ENCODE measurements around the gene PGGHG.
"Not testable (repeated sequence)": the region's sequence is repeated elsewhere in the genome, so short reads cannot be mapped to it uniquely, and the experiment has no call there.

PGGHG gene

DNA sequence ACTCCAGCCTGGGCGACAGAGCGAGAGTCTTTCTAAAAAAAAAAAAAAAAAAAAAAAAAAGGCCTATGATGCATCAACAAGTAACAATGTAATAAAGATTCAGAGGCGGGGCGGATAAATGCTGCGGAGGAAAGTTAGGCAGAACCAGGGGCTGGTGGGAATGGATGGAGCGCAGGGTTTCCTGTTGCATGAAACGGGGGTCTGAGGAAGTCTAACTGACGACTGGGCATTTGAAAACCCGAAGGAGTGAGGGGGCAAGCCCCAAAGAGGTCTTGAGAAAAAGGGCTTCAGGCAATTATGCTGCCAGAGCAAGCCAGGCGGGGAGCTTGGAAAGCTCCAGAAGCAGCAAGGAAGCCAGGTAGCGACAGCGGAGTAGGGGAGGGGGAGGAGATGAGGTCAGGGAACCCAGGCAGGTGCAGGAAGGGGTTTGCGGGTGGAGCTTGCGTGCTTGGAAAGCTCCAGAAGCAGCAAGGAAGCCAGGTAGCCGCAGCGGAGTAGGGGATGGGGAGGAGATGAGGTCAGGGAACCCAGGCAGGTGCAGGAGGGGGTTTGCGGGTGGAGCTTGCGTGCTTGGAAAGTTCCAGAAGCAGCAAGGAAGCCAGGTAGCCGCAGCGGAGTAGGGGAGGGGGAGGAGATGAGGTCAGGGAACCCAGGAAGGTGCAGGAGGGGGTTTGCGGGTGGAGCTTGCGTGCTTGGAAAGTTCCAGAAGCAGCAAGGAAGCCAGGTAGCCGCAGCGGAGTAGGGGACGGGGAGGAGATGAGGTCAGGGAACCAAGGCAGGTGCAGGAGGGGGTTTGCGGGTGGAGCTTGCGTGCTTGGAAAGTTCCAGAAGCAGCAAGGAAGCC is 1.7 kb upstream of the PGGHG start:
- DNase-seq = not testable (repeated sequence)

DNA sequence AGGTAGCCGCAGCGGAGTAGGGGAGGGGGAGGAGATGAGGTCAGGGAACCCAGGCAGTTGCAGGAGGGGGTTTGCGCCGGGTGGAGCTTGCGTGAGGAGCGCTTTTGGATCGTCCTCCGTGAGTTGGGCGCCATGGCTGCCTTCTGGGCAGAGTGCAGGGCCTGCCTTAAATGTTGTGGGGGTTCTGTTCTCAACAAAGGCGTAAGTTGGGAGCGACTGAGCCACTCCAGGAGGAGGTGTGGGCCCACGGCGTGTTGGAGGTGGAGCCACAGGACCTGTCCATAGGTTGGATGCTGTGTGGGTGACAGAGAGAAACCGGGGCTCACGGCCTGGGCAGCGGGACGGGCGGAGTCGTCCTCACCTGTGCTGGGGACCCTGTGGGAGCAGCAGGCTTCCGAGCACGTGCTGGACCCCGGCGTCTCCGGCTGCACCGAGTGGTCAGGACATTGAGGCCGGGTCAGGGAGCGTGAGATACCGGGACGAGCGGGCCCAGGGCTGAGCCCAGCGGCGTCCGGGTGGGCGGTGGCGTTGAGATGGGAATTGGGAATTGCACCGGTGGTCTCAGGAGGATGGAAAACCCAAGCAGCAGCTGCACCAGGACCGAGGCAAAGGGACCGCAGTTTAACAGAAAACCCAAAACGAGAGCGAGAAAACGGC is 977 bp upstream of the PGGHG start:
- no peak for DNase-seq

DNA sequence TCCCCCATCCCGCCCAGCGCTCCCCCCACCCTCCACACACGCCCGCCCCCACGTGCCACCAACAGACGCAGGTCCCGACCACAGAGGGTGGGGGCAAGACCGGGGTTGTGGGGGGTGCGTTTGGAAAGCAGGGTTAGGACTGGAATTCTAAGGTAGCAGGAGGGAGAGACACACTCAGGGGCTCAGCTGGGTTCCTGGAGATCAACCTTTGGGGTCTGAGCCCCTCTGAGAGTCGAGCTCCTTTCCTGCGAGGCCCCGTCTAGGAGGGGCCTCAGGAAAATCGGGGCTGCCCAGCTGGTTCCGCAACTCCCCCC is 429 bp downstream of the PGGHG start:
- DNase-seq = no peak

GRCh38 chr11:289712-290620 is 1.0 kb downstream of the PGGHG start:
- no peak for DNase-seq

DNA sequence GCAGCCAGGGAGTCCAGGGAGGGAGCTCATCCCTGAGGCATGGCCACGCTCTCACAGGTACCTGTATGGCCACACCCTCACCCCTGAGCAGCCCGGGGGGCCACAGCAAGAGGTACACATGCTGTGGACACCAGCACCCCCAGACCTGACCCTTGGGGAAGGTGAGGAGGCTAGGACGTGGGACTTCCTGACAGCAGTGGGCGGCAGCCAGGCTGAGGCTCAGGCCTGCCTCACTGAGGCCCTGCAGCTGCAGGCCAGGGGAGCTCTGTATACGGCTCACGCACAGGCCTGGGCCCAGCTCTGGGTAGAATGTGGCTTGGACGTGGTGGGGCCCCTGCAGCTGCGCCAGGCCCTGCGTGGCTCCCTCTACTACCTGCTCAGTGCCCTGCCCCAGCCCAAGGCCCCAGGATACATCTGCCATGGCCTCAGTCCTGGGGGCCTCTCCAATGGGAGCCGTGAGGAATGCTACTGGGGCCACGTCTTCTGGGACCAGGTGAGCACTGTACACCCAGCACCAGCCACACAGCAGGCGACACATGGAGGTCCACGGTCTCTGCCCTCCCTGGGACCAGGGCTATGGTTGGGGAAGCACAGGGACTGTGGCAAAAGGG is 1.8 kb downstream of the PGGHG start:
- DNase-seq = no peak

- no peak for DNase-seq
Measured at GRCh38 chr11:291281-292210, 2.6 kb downstream of the PGGHG start.

GRCh38 chr11:292211-293121 is 3.5 kb downstream of the PGGHG start:
- no peak for DNase-seq

- no peak for DNase-seq
Measured at GRCh38 chr11:293271-293851, 4.4 kb downstream of the PGGHG start.

DNA sequence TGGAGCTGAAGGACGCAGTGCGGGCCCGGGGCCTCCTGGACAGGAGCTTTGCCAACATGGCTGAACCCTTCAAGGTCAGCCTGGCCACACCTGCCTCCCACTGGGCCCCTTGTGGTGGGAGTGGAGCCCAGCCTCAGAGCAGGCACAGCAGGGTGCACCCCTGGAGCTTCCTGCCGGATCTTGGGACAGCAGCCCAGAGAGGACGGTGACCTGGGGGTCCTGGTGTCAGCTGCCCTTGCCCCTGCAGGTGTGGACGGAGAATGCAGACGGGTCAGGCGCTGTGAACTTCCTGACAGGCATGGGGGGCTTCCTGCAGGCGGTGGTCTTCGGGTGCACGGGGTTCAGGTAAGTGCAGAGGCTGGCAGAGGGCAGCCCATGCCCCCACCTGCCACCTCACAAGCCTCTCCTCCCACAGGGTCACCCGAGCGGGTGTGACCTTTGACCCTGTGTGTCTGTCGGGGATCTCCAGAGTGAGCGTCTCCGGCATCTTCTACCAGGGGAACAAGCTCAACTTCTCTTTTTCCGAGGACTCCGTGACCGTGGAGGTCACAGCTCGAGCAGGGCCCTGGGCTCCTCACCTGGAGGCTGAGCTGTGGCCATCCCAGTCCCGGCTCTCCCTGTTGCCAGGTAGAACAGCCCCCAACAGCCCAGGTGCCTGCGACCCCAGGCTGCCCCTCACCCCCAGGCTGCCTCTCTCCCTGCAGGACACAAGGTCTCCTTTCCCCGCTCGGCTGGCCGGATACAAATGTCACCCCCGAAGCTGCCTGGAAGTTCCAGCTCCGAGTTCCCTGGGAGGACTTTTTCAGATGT is 5.1 kb downstream of the PGGHG start:
- no peak for DNase-seq

DNA sequence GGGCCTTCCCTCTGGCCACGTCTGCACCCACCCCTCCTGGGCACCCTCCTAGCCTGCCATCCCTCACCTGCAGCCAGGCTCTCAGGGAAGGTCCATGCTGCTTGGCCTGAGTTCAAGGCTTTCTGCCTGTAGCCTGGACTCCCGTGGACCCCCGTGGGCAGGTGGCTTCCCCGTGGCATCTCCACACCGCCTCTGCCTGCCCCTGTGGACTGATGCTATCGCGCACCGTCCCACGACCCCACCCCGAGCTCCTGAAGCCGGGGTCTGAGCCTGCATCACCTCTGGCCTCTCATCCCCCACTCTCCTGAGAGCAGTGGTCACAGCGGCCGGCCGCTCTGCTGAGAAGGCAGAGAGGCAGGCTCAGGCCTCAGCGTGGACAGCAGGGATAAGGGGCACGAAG is 5.9 kb downstream of the PGGHG start:
- DNase-seq = no peak

DNA sequence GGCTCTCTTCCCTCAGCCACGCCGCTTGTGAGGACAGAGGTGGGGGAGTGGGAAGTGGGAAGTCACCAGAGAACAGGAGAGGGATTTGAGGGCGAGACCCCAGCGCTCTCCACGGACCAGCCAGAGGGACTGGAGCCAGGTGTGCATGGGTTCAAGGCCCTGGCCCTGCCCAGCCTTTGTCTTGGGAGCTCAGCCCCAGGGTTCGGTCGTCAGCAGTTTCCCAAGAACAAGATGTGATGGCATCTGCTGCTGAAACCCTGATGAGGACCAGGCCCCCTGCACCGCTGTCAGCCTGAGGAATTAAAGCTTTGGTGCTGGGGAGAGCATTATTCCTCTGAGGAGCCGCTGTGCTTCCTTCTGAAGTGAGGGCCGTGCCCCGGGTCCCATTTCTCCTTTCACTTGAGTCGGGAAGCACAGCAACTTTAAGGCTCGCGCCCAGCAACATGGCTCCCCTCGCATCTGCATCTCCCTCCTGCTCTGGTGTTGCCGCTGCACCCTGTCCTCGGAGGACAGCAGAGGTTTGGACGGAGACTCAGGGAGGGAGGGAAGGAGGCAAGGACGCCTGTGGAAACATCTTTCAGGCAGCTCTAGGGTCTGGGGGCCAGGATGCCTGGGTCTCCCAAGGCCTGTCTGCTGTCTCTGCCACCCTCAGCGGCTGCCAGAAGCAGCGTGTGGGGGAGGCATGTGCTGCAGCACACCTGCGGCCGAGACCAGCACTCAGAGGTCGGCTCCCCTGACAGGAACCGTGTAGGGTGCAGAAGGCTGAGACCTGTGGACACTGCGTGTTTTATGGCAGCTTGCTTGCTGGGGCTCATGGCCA is 6.6 kb downstream of the PGGHG start:
- no peak for DNase-seq

DNA sequence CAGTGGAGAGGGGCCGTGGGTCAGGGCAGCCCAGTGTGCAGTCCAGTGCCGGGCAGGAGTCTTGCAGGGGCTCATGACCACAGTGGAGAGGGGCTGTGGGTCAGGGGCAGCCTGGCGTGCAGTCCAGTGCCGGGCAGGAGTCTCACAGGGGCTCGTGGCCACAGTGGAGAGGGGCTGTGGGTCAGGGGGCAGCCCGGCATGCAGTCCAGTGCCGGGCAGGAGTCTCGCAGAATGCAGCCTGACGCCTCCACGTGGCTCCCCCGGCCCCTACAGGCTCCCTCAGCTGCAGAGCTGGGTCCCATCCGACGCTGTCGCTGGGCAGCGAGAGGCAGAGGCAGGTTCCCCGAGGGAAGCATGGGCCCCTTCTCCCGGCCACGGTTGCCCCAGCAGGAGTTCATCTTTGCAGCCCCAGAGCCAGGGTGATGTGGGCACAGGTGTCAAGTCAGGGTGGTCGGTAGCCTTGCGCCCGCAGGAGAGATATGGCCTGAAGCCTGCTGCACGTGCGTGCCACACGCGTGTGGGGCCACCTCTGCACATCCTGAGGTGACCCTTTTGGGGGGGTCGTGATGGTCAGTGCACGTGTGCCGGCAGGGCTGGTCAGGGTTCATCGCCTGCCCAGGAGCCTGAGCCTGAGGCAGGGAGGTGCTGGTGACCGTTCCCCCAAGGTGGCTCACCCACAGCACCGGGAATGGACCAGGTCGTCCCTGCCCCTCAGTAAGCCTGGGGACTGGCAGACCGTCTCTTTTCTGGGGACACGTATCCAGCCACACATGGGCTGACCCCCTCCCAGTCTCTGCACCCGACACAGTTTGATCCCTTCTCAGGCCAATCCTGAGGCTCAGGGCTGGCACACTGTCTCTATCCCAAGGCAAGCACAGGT is 7.5 kb downstream of the PGGHG start:
- no peak for DNase-seq

DNA sequence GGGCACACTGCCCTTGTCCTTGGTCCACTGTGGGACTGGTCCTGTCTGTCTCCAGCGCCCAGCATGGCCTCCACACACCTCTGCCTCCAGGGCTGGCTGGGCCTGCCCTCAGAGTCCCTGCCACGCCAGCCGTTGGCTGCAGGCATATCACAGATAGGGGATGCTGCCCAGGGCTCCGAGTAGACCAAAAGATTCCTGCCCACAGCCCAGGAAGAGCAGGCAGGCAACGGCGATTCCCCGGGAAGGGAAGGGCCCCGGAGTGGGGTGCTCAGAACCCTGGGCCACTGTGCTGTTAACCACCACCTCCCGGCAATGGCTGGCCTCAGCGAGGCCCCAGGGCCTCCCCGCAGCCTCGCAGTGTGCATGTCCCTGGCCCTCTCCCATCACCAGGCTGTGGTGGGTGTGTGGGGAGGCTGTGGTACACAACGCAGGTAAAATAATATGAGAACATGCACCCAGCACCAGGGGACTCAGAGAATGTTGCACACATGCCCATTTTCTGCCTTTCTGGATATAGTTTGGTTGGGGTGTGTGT is 8.2 kb downstream of the PGGHG start:
- no peak for DNase-seq

- DNase-seq = no peak
Measured at GRCh38 chr11:297586-298405, 8.9 kb downstream of the PGGHG start.

- DNase-seq = no peak
Measured at GRCh38 chr11:298406-299065, 9.6 kb downstream of the PGGHG start.
